GM12873 (cell line): ENCODE measurements around the gene EPG5.

Source experiments
- TF ChIP-seq, protein P1 (sequence below): IDR thresholded peaks from 2 replicates; pipeline ENCODE4 v1.5.1; 2012; ENCODE audit warnings: low read depth, mild to moderate bottlenecking, moderate library complexity, low read length, control low read depth; ENCODE audit not compliant: insufficient read depth; ENCODE audit errors: missing control alignments

EPG5 gene

DNA sequence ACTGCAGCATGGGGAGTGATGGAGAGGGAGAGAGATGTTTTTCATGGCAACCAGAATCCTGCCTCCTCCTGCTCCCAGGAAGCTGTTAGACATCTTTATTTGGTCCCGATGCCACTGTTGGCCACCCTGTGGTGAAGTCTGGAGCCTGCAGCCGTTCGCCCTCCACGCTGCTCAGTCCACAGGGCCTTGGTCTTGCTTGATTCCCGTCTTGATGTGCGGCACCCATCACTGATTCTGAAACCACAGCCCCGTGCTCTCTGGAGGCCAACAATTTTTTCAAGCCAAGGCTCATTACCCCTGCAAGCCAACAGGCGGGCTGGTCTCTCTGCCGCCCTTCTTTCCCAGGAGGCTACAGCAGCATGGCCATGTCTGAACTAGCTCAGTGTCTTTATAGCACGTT is 117.1 kb downstream of the EPG5 start:
- TF ChIP-seq, protein P1, sequence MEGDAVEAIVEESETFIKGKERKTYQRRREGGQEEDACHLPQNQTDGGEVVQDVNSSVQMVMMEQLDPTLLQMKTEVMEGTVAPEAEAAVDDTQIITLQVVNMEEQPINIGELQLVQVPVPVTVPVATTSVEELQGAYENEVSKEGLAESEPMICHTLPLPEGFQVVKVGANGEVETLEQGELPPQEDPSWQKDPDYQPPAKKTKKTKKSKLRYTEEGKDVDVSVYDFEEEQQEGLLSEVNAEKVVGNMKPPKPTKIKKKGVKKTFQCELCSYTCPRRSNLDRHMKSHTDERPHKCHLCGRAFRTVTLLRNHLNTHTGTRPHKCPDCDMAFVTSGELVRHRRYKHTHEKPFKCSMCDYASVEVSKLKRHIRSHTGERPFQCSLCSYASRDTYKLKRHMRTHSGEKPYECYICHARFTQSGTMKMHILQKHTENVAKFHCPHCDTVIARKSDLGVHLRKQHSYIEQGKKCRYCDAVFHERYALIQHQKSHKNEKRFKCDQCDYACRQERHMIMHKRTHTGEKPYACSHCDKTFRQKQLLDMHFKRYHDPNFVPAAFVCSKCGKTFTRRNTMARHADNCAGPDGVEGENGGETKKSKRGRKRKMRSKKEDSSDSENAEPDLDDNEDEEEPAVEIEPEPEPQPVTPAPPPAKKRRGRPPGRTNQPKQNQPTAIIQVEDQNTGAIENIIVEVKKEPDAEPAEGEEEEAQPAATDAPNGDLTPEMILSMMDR = peak; percentile 68

GRCh38 chr18:45849529-45849928 is 117.6 kb downstream of the EPG5 start:
- TF ChIP-seq, protein P1 = no peak

DNA sequence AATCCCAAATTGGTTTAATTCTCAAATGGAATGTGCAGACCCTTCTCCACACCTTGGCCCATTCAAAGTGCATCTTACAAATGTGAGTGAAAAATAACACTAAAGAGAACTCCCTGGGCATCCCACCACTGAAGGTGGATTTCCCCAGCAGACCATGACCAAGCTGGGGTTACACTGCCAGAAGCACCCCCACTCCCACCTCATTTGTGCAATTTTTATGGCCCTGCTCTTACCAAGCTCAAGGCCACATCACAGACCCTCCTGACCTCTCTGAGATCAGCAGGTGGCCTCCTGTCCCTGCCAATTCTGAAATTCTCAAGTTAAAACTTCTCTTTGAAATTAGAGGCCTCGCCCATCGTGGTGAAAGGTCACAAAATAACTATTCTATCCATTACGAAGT is 120.0 kb downstream of the EPG5 start:
- TF ChIP-seq, protein P1 = no peak

GRCh38 chr18:45845410-45845809 is 121.7 kb downstream of the EPG5 start:
- TF ChIP-seq, protein P1 = no peak

DNA sequence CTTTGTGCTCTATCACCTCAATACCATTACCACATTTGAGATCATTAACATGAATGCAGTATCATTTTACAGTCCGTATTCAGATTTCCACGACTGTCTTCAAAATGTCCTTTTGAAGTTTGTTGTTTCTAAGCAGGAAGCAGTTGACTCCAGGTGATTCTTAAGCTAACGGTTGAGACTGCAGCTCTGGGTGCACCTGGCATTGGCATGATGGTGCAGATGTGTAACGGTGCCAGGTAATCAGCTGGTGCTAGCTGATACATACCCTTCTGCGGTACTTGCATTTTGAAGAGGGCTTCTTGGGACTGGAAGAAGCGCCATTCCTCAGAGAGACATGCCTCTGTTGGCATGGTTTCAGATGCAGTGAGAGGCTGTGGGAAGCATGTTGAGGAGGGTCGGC is 122.2 kb downstream of the EPG5 start:
- TF ChIP-seq, protein P1 = no peak

DNA sequence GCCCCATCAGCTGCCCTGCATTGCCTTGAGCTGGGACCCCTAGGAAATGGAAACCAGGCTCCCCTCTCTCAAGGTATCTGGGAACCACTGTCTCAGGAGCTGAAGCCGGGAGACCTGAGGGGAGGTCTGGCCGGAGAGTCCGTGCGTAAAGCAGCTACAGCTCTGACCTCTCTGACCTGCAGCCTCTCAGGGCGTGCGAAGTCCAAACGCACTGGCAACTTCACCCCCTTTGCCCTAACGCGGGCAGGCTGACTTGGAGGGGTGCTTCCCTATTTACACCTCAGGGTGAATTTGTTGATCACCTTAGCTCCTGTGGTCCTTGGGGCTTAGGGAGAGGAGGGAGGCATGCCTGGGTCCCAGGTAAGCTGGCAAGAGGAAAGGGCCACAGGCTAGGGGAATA is 124.1 kb downstream of the EPG5 start:
- TF ChIP-seq, protein P1 = no peak

DNA sequence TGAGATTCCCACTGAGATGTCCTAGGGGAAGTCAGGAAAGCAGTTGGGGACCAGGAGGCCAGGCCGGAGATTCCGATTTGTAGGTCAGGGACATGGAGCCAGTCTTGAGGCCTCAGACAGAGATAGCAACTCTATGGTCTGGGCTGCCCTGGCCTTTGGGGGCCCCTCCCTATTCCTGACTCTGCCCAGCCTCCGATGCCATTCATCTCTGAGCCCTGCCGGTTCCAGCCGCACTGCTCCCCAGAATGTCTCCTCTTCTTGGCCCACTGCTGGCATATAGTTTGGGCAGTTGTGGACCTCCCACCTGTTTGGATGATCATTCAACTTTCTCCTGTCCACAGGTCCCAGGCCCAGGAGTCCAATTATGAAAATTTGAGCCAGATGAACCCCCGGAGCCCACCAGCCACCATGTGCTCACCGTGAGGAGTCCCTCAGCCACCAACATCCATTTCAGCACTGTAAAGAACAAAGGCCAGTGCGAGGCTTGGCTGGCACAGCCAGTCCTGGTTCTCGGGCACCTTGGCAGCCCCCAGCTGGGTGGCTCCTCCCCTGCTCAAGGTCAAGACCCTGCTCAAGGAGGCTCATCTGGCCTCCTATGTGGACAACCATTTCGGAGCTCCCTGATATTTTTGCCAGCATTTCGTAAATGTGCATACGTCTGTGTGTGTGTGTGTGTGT is 125.2 kb downstream of the EPG5 start:
- TF ChIP-seq, protein P1 = no peak
